HCEC 1CT (cell line): ENCODE data around the gene SMIM10L2A.
A peak's percentile ranks its signal among the peaks of the same experiment; 100 is the strongest.
"Not testable (repeated sequence)": the region's sequence is repeated elsewhere in the genome, so short reads cannot be mapped to it uniquely, and the experiment has no call there.

Source experiments
- DNase-seq: peaks from one replicate; pipeline ENCODE4 v3.0.0-alpha.2; 2017

The SMIM10L2A gene

DNA sequence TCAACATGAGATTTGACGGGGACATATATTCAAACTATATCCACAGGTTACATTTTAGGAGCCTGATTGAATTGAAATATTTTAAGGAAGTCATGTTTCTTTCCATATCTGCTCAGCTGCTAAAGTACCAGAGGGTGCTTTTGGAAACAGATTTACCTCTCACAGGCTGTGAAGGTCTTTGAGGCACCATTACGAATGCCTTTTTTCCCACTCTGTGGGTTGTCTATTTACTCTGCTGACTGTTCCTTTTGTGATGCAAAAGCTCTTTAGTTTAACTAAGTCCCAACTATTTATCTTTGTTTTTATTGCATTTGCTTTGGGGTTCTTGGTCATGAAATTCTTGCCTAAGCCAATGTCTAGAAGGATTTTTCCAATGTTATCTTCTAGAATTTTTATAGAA is 40.0 kb downstream of the SMIM10L2A start:
- DNase-seq, result not testable (repeated sequence)

DNA sequence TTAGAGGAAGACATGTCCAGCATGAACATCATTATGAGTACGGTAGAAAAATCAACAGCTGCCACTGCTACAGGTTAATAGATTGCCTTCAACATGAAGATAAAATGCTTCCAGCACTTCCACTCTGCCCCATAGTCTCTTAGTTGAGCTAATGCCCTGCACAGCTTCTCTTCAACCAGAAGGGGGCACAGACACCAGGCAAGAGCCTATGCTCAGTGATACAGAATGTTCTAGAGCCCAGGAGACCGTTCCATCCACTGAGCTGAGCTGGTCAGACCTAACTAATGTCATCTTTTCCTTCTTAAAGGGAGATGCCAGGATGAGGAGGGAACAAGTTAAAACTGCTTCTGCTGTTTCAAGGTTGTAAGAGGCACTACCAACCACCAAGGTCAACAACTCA is 42.2 kb downstream of the SMIM10L2A start:
- peak; percentile 9 for DNase-seq

DNA sequence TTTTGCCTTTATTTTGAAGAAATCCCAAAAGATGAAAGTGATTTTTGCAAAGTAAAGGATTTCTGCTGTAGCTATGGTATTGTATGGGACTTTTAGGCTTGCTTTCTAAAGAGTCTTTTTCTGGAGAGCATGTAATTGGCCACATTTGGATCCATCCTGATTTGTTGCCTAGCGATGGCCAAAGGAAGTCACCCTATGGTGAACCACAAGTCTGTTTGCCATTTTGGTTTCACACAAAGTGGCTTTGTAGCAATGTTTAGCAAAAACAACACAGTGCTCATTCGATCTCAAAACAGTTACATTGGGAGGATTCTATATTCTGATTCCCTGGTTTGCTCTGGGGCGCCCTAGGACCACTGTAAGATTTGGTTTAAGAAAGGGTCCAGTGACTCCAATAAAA is 54.6 kb downstream of the SMIM10L2A start:
- no peak for DNase-seq

DNA sequence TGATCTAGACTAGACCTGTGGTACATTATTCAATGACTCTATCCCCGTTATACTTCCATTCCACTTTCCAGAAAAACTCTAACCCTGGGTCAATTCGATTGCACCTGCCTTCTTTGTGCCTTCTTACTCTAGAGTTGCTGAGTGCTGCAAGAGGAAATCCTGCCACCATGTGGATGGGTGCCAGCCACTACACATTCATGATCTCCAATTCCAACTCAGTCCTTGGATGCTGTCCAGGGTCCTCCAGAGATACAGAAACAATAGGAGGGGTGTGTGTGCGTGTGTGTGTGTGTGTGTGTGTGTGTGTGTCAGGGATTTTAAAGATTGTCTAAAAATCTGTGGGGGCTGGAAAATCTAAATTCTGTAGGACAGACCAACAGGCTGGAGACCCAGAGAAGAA is 55.8 kb downstream of the SMIM10L2A start:
- DNase-seq, result peak; percentile 36
